Germinal center (tissue), 1 donor: ENCODE data around the gene LIN7A.
"Not testable (repeated sequence)": the region's sequence is repeated elsewhere in the genome, so short reads cannot be mapped to it uniquely, and the experiment has no call there.

Experiments used
- DNase-seq: peaks from one replicate; pipeline ENCODE4 v3.0.0; 2012; ENCODE audit warnings: mixed read lengths, low spot score

Gene LIN7A

DNA sequence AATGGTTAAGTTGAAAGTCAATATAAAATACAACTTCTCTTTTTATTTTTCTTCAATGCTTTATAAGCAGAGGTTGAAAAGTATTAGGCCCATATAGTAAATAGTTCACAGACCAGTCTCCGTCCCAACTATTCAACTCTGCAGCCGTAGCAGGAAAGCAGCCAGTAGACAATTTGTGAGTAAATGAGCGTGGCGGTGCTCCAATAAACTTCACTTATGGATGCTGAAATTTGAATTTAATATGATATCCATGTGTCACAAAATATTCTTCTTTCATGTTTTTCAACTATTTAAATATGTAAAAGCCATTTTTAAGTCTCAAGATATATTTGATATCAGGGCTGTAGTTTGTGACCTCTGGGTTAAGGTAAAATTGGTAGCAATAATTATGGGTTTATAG, 17.7 kb downstream of the LIN7A start:
- no peak for DNase-seq

DNA sequence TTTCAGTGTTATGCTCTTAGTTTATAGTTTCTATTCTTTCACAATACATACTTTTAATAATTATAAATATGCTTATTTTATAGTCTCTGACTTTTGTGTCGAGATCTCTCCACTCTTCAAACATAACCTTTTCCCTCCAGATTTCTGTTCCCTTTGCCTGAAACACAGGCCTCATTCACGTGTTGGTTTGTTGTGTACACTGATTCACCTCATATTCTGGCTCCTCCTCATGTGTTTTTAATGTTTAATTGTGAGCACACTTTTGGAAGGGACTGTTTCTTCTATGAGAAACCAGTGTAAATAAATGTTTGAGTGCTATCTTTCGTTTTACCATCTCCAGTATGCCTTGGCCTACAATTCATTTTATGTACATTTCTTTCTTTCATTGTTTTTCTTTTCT, 20.1 kb downstream of the LIN7A start:
- no peak for DNase-seq

DNA sequence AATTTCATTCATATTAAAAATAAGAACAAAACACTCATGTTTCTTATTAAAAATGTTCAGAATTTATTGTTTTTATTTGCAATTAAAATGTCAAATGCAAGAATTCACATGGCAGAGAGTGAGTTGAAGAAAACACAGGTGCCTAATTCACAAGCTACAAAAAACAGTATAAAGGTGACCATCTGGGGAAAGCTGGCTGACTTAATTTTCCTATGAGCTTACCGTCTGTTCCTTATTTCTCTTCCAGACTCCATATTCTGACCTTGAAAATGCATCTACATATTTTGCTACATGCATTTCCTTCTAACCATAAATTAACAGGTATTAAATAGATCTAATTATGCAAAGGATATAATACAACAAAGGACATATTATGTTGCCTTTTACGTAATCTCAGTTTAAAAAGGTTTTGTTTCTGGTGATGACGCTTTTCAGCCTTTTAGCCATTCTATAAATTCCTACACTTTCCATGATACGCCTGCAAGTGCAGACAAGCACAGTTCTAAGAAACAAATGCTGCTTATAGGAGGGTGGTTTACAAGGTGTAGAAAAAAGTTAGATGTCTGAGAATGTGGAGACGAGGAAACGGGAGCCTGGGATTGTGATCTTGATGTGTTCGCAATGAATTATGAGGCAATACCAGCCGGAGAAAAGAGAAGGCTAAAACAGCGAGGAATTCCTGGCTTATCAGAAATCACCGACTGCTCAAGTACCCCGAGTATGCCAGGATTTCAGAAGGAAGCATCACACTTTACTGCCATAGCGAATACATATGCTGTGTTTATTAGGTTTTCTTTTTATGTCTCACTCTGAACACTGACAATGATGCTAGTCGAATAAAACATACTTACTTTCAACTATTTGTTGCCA, 24.6 kb downstream of the LIN7A start:
- DNase-seq, result no peak

DNA sequence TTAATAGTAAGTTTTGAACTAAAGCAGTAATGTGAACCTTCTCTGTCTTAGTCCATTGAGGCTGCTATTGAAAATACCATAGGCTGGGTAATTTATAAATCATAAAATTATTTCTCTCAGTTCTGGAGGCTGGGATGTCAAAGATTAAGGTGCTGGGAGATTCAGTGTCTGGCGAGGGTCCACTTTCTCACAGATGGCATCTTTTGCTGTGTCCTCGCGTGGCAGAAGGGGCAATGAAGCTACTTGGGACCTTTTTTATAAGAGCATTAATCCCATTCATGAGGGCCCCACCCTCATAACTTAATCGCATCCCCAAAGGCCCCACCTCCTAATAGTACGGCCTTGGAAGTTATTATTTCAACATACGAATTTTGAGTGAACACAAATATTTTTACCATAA, 28.4 kb downstream of the LIN7A start:
- DNase-seq, result no peak

DNA sequence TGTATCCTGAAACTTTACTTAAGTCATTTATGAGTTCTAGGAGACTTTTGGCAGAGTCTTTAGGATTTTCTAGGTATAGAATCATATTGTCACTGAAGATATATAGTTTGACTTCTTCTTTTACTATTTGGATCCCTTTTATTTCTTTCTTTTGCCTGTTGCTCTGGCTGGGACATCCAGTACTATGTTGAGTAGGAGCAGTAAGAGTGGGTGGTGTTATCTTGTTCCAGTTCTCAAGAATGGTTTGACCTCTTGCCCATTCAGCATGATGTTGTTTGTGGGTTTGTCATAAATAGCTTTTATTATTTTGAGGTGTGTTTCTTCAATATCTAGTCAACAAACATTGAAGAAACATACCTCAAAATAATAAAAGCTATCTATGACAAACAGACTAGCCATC, 35.0 kb downstream of the LIN7A start:
- no peak for DNase-seq

DNA sequence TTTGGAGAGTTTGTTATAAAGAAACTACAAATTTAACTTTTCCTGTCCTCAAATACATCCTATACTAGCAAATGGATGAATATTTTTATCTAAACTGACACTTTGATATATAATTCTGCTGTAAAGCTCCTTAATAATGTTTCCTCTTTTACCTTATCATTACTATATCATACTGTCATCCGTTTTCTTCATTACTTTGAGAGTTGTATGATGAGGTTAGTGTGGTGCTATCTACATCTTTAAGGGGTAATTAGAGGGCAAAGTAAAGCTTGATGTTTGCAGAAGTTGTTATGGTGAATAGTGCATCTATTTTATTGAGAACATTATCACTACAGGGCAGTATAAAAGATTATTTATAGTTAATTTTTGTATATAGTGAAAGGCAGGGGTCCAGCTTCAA, 36.1 kb downstream of the LIN7A start:
- no peak for DNase-seq

DNA sequence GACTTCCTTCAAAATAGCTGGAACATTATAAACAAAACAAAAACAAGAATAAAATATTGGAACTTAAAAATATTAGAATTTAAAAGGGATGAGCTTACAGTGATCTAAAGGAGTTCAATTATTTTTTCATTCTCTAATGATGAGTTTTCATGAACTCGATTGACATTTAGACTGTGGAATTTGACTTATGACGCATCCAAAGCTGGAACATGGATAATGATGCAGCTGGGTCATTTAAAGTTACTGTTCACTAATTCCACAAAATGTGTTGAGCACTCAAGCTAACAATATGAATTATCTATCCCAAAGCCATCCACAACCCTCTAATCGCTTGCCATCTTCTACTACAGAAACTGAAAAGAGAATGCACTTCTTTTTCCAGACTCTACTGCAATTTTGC, 42.5 kb downstream of the LIN7A start:
- DNase-seq, result no peak

DNA sequence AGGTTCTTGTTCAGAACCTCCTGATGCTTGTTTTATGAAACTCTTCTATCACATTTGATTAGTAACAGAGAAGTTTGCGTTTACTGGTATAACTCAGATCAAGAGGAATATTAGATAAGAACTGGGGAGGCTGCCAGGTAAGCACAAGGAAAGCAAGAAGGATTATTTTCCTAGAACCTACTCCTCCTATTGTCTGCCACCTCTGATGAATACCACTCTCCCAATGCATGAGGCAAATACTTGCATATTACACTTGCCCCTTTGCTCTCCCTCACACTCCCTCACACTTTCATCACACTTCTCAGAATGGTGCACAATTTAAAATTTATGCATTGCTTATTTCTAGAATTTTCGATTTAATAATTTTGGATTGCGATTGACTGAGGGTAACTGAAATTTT, 43.6 kb downstream of the LIN7A start:
- no peak for DNase-seq

DNA sequence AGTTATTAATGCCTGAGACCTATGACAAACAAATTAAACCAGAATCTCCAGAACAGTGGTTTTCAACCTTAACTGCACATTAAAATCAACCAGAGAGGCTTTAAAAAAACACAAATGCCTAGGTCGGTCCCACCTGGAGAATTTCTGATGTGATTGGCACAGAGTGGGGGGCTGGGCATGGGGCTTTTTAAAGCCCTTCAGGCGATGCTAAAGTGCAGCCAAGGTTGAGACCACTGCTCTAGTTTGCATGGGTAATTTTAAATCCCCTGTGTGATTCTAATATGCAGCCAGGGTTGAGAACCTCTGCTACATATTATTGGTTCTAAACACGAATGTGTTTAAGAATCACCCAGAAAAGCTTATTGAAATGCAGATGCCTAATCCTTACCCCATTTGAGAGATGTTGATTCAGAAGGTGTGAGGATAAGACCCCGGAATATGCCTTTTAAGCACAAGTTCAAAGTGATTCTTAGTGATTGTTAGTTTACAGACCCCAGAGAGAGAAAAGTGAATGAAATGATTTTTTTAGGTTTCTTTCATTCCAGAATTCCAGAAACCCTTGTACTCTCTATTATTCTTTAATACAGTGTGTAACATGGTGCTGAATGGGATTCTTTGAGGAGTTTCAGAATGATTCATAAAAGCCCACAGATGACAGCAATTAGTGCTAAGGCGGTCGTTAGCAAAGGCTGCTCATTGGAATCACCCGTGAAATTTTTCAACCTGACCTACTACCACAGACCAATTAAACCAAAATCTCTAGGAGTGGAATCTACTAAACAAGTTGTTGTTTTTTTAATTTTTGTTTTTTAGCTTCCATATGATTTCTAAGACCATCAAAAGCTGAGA, 44.9 kb downstream of the LIN7A start:
- no peak for DNase-seq

DNA sequence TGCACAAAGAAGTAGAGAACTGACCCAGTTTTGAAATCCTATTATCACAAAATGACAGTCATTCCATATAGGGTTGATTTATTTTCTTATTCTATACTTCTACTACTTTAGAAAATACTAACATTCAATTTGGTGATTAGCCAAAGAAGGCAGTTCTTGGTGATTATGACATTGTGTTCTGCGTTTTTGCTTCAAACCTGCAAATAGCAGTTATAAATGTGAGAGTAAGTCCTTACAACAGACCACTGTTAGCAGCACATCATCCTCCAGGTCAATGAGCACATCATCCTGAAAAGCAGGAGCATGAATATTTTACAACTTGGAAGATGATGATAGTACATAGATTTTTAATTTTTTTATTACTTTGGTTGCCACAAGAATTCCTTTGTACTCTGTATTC, 53.1 kb downstream of the LIN7A start:
- no peak for DNase-seq

DNA sequence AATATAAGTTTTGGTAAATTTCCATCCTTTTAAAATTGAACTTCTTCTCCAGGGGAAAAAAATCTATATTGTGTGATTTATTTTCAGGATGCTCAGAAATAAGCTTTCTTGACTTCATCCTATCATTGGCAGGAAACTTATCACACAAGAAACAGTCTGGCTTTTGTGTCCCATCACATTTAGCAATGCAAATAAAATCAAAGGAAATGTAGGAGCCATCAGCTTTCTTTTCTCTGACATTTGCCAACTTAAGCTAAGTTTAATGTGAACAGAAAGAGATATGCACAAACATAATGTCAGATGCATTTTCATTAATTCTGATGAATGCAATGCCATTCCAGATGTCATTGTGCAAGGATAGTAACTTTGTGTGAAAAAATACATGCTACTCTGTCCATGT, 56.6 kb downstream of the LIN7A start:
- no peak for DNase-seq

DNA sequence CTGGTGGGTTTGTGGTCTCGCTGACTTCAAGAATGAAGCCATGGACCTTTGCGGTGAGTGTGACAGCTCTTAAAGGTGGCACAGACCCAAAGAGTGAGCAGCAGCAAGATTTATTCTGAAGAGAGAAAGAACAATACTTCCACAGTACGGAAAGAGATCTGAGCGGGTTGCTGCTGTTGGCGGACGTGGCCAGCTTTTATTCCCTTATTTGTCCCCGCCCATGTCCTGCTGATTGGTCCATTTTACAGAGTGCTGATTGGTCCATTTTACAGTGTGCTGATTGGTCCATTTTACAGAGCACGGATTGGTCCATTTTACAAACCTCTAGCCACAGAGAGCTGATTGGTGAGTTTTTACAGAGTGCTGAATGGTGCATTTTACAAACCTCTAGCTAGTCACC, 59.3 kb downstream of the LIN7A start:
- DNase-seq, result not testable (repeated sequence)

DNA sequence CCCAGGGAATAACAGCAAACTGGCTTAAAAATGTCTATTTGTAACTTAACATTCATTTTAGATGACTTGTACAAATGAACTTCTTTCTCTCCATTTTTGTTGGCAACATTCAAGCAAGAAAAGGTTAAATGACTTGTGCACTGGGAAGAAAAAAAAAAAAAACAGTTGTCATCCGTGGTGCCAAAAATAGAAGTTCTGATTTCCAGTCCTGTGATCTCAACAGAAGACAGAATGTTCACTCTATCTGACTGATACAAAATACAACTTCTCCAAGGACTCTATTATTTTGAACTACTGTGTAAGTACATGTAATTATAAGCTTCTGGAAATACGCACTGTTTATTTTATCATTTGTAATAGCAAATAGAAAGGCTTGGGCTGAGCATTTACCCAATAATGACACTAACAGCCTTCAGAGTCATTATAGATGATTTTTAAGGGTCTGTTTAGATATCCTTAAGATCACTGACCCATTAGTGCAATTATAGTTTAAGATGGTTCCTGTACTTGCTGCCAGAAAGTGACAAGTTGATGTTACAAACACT, 59.9 kb downstream of the LIN7A start:
- no peak for DNase-seq

DNA sequence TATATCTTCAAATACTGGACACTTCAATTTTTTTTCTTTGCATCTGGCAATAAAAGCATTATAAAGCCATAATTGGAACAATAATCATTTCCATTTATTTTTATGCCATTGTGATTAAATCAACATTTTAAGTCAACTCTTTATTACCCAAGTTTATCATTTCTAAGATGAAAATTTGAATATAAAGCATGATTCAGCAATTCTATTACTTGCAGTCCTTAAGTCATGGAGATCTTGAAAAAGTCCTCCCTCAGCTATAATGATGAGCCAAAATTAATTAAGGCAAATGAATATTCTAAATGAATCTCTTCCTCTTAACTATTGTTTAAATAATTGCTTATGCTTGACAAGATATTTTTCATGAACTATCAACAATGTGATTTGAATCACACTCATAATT, 65.7 kb downstream of the LIN7A start:
- DNase-seq, result no peak

DNA sequence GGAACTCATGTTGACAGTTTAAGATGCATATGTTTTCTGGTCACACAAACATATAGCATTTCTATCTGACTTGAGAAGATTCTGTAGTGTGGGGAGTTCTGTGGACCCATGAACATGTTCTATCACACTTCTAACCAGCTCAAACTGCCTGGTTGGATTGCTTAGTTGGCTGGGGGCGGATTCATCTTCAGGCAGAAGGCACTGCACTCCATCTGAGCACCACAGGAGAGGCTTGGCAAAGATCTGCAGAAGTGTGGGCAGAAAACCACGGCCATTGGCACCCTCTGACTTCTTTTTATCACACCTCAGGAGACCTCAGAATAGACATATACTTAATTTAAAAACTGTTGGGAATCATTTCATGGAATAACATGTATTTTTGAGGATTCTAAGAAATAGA, 68.5 kb downstream of the LIN7A start:
- no peak for DNase-seq

DNA sequence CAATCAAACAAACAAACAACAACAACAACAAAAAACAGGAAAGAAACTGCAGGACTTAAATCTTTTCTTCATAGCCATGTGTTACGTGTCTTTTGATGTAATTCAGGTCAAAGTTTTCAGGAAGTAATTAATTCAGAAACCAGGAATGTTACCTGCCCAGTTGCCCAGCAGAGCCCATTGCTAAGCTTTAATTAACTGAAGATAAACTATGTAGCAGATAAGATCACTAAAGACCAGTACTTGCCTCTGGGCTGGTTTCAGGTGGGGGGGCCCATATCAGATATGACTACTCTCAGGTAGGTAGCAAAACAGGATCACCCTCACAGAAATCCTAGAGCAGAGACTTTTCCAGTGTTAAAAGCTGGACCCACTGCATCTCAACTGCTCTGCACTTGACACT, 69.2 kb downstream of the LIN7A start:
- DNase-seq, result no peak

DNA sequence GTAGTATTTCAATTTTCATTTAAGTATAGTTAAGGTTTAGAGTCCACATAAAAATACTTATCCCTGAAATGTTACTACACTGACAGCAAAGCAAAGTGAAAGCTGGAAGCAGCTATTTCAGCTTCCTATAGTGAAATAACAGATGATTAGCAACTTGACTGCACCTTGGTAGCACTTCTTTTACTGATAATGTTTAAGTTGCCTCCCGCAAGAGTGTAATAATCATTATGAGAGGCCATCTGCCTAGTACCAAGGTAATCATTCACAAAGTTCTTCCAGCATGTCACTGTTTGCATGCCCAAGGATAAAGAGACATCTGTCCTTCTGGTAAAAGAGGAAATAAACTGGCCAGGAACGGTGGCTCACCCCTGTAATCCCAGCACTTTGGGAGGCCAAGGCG, 69.8 kb downstream of the LIN7A start:
- DNase-seq, result no peak

DNA sequence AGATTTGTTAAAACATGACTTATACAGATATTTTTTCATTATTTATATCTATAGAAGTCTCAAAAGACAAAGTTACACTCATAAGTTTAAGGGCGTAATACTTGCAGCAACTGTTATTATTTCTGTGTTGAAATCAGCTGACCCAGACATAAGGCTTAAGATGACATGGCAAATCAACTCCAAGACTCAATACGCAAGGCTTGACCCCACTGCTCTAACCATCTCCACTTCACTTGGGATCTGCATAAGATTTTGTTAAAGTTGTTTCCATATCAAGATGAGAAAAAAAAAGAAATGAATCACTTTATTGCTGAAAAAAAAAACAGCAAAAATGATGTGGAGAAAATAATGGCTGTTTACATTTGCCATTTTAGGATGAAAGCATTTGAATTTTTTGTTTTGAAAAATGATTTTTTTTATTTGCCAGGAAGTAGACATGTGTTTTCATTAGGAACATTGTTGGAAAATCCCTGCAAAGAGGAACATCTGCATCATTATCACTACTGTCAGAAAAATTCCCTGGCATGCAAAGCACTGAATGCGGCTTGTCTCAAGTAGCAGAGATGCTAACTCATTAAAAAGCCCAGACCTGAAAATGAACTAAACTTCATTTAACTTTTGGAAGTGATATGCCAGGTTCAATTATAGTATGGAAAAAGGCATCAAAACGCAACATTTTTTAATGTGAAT, 73.5 kb downstream of the LIN7A start:
- DNase-seq, result no peak

DNA sequence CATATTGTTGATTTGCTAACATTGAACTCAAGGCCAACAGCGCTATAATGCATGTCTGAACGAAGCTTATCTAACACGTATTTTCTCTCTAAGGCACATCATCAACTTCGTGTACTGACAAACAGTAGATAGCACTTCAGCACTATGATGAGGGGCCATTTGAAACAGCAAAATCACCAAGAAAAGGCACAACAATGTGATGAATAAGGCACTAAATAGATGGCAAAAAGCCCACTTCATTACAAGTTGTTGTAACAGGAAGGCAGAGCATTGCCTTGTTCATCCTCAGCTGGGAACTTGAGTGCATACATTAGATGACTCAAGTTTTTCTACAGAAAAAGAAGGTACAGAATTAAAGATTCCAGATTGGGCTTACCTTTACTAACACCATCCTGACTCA, 75.2 kb downstream of the LIN7A start:
- no peak for DNase-seq

DNA sequence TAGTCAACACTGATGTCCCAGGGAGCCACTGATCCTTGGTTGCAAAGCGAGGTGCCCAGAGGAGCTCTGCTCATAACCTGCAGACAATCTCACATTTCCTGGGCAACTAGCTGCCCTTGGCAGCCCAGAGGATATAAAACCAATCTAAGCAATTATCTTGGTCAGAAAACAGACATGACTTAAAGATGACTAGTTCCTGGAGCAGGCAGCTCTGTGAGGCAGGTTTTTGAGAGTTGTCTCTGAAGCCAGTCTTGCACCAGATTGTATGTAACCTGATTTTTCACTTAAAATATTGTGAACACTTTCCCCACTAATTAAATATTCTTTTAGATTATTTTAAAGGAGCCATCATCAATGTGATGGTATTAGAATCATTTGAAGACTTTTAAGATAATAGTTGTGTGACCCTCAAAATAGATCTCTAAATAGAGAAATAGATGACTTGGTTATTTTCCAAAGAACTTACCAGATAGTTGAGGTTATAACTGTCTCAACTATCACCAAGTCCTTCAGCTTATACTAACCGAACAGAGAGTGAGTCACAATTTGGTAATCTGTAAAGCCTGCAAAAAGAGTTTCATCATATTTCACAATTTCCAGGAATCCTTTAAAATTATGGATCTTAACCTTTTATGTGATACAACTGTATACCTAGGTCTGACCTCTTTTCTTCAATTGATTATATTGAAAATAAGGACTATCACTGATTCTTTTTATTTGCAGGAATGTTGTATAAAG, 75.9 kb downstream of the LIN7A start:
- no peak for DNase-seq

DNA sequence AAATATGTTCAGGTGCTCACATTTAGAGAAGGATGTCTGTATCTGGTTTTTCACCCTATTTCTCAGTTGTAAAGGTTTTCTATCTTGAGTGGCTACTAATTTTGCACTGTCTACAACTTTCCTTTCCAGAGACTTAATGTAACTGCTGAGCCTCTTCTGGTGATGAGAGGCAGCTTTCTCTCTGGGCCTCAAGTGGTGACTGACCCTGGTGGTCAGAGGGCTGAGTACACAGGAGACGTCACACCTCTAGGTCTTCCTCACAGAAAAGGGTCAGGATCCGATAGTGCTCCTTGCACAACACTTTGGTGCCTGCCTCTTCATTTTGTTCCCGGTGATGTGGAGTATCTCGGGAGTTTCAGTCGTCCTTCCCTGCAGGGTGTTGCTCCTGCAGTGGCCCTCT, 76.8 kb downstream of the LIN7A start:
- DNase-seq, result no peak

DNA sequence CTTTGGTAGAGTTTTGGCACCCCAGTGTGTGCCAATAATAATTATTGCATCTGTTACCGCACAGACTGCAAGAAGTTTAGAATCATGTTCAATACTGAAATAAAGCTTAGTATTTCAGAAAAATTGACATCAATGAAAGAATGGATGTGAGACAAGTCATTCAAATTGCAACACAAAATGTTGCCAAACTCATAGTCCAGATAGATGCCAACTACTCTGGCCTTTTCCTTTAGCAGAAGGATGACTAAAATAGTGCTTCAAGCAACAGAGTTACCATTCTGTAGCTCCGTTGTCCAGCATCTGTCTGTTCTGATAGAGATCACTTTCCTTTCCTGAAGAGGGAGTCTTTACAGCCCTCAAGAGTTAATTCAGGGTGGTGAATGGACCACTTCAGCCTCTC, 77.5 kb downstream of the LIN7A start:
- DNase-seq, result no peak
